CD4-positive, alpha-beta T cell treated with Interleukin-17A for 1 hour (primary cell): ENCODE data around the gene RBM39.
A peak's percentile ranks its signal among the peaks of the same experiment; 100 is the strongest.
"Not testable (repeated sequence)": the region's sequence is repeated elsewhere in the genome, so short reads cannot be mapped to it uniquely, and the experiment has no call there.

ENCODE experiments used
- DNase-seq: peaks from one replicate; pipeline ENCODE4 v3.0.0-alpha.2; 2020

Gene RBM39

DNA sequence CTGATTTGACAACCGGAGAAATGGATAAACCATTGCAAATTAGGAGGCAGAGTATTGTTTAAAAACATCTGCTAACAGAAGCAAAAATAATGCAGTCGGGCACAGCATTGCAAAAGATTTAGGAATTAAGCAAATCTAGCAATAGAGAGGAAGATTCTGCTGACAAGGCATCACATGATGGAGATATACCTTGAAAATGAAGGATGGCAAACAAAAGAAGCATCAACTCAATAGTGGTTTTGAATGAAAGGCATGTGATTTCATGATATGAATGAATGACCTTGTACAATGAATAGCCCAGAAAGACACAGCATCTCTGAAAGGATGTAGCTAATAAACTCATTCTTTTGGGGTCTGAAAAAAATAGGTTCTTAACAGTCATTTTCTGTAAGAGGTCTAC lies 8.6 kb upstream of the RBM39 start:
- no peak for DNase-seq

DNA sequence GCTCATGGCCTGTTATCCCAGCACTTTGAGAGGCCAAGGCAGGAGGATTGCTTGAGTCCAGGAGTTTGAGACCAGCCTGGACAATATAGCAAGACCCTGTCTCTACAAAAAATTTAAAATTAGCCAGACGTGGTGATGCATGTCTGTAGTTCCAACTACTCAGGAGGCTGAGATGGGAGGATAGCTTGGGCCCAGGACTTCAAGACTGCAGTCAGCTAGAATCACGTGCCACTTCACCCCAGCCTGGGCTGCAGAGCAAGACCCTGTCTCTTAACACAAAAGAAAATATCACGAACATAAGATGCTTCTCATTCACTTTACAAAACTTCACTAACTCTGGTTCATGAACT lies 2.4 kb upstream of the RBM39 start:
- DNase-seq = not testable (repeated sequence)

DNA sequence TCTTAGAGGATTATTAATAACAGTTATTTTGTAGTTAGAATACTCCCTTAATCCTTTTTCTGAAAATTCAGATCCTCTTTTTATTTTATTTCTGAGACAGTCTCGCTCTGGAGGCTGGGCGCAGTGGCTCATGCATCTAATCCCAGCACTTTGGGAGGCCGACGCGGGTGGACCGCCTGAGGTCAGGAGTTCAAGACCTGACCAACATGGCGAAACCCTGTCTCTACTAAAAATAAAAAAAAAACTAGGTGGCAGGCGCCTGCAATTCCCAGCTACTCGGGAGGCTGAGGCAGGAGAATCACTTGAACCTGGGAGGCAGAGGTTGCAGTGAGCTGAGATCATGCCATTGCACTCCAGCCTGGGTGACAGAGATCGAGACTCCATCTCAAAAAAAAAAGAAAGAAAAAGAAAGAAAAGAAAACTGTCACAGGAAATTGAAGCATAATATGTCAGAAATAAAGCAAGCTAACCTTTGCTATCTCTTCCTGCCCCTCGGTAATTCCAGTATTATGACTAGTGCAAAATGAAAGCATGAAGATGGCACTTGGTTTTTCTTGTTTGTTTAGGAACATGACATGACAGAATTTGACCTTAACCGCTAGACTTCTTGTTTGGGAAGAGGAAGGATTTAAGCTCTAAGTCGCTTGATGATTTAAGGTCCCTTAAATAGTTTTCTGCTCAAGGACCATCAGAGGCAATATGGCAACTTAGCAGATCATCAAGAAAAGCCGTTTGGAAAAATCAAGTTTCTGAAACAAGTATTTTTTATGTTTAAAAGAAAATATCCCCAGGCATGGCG lies 1.8 kb upstream of the RBM39 start:
- DNase-seq = peak; percentile 58

DNA sequence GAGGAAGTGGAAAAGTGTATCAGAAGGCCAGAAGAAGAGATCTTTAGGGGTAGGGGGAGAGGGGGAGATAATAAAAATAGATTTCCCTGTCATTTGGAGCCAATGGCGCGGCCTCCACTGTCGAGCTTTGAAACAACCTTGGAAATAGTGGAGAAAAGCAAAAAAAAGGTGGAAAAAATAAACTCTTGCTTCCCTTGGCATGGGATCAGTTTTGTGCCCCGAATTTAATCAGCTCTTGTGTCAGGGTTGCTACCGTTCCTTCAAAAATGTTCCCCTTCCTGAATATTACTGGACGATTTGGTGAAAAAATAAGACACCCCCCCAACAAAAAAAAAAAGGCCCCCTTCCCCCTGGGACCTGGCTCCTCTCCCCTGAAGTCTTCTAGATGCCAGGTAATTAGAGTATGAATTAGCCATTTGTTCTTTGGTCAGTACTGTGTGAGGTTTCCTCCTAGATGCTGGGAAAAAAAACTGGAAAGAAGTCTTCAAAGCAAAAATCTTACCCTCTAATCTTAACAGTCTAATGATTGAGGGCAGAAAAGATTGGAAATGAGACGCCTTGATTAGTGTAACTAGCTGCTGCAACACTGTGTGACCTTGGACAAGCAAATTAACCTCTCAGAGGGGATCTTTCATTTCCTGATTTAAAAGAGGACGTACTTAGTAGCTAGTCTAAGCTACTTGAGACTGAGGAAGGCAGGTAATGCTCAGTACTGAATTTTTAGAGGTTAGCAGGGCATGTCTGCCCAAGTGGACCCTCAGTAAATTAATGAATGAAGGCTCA lies 872 bp upstream of the RBM39 start:
- DNase-seq = peak; percentile 69

DNA sequence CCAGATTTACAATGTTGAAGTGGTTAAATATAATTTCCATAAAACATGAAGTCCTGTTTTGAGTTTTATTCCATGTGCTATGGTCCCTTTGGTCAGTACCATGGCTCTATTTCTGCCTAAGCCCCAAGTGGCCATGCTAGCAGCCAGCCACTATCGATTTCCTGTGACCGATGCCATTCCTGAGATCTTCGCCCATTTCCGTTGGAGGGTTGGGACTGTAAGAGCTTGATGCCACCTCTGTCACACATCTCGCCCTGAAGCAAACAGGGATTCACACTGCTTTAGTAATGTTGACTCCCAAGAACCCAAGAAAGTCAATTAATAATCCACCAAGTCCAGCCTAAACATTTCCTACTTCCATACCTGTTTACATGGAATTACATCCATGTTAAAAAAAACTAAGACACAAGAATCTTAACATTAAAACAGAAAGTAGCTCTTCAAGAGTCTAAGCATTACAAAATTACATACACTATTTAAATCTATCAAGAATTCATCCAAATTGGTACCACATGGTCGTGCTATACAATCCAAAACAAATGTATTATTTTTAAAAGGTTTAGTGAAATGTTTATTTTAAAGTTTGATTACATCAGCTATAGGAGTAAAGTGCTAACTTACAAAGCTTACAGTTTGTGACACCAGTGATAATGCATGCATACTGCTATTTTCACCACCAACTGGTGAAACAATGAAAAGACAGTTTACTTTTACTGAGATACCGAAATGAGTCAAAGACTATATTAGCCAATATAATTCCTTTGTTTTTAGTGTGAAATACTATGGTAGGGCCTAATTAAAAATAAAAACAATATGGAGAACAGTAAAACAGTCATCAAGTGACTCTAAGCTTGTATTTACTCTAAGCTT lies 2.5 kb downstream of the RBM39 start:
- peak; percentile 68 for DNase-seq

DNA sequence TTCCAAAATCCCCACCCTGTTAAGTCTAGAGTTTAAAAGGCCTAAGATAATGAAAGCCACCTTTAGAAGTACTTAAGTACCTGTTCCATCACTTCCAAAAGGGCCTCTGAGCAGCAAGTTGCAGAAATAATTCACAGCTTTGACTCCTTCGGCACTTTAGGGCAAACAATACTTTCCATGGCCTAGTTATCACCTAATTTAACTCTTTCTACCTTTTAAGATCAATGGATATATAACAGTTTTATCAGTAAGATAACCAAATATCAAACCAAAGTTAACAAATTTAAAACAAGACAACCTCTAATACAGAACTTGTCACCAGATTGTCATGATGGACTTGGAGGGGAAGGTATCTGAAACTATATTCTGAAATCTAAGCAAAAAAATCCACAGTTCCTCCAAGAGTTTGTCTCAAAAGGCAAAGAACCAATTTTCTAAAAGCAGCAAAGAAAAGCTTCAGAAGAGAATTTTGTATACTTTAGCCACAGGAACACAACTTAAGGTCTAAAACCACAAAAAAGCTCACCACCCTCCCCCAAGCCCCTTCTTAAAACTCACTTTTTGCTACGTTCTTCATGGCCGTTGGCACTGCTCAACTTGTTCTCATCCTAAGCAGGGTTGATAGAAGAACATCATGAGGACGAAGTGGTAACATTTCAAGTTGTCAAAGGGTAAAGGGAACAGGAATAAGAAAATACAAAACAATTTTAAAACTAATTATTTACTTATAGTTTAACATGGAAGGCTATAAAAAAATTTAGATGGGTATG lies 3.5 kb downstream of the RBM39 start:
- no peak for DNase-seq

DNA sequence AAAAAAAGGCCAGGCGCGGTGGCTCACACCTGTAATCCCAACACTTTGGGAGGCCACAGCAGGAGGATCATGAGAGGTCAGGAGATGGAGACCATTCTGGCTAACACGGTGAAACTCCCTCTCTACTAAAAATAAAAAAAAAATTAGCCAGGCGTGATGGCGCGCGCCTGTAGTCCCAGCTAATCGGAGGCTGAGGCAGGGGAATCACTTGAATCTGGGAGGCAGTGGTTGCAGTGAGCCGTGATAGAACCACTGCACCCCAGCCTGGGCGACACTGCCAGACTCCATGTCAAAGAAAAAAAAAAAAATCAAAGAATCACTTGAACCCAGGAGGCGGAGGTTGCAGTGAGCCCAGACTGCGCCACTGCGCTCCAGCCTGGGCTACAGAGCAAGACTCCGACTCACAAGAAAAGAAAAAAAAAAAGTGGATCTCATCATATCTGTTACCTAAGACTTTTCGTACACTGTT lies 4.2 kb downstream of the RBM39 start:
- DNase-seq = no peak

DNA sequence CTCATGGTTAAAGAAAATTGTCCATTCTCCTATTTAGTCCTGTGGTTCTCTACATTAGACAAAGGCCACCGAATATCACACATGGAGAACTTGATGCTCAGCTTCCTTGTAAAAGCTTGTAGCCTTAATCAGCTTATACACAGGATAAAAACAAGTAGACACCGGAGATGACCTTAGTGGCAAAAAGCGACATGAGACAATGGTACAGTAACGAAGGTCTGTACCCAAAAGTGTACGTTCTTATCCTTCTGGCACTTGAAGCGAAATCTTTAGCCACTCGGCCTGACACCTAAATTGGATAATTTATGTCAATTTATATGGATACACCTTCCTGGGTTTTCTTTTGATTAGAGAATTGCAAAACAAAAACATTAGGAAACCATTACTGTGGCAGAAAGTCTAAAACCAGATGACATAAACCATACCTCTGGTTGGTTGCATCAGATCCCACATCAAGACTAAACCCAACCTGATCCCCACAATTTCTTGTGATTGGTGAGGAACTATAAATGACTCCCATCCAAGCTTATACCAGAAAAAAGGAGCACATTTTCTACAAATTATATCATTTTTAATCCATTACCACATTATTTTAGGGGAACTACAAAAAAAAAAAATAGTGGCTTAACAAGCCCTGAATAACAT lies 6.1 kb downstream of the RBM39 start:
- no peak for DNase-seq

DNA sequence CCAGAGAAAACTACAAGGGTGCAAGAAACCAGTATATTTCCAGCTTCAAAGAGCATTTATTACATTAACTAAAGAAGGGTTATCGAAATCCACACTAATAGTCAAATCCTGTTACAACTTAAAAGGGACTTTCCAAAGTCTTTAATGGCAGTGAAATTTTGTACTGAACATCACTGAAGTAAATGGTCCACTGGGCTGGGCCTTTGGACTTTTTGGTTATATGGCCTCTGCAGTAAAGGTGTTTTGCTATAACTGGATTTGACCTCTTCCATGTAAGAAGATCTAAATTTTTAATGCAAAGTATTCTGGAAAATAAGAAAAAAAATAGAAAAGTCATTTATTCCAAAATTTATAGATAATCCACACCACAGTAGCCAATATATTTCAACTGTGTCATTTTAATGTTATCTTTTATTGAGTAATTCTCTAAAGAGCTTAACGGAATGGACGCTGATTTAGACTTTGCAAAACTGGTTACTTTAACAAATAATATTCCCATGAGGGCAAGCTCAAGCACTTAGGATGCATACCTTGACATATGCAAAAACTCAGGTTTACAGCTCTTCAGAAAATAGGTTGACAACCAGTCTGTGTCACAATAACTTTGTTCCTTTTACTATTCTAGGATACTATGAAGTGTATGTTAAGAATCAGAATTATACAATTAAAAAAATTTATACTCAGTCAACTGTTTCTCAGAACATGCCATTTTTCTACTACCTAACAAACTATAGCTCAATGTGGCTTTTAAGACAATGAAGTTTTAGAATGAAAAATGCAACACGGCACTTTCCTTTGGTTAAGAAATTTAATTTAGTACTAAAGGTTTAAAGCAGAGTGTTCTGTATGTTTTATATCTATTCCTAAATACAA lies 7.0 kb downstream of the RBM39 start:
- DNase-seq = no peak

DNA sequence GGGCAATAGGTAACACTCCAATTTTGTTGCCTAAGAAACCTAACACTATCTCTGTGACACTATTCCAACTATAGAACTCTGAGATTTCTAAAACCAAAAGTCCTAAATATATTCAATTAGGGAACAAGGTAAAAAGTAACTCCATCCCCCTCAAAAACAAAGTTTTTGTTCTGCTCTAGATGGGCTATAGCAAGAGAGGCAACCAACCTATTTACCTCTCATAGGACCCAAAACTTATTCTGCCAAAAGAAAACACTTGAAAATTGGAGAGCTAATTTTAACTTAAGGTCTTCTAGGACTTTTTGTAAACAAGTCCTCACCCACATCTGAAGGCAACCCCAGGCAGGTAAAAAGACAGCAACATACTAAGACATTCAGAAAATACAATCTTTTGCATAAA lies 7.7 kb downstream of the RBM39 start:
- no peak for DNase-seq

DNA sequence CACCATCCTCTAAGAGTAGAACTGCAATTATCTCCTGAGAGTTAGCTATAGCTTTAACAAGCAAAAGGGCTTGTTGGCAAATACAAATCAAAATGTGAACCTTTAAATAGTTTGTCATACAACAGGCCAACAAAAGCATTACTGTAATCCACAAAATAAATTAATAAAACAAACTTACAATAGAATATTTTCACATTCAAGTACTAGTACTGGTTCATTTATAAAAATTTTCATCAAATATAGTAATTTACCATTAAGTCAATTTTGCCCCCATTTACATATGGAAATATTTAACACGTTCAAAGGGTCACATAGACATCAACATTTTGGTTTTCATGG lies 9.4 kb downstream of the RBM39 start:
- no peak for DNase-seq

DNA sequence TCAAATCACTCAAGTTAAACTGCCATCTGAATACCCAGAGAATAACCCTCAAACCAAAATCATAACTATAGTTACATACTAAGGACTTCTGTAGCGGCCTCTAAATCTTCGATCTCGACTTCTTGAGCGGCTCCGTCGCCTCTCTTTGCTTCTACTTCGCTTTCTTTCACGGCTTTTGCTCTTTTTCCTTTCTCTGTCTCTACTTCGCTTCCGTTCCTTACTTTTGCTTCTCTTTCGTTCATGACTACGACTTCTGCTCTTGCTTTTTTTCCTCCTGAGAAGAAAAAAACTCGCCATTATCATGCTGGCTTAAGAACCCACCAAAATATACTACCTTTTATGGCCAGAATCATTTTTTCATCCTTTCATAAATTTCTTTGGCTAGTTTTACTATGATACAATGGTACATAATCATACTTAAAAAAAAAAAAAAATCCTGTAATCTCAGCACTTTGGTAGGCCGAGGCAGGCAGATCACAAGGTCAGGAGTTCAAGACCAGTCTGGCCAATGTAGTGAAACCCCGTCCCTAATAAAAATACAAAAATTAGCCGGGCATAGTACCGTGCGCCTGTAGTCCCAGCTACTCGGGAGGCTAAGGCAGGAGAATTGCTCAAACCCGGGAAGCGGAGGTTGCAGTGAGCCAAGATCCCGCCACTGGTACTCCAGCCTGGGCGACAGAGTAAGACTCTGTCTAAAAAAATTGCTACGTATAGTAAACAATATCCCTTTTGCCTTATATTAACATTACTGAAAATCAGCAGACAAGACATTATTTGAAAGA lies 10.0 kb downstream of the RBM39 start:
- DNase-seq = no peak

DNA sequence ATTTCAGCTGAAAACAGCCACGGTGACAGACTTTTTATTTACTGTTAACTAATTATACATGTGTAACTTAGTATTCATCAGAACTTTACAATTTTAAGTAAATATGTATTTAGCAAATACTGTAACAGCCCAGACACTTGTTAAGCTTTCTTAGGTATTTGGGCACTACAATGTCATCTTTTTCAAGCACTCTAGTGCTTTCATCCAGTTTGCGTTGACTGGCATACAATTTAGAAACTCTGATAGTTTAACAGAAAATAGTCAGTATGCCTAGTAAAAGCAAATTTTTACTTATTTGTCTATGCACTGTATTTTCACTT lies 10.6 kb downstream of the RBM39 start:
- DNase-seq = no peak

DNA sequence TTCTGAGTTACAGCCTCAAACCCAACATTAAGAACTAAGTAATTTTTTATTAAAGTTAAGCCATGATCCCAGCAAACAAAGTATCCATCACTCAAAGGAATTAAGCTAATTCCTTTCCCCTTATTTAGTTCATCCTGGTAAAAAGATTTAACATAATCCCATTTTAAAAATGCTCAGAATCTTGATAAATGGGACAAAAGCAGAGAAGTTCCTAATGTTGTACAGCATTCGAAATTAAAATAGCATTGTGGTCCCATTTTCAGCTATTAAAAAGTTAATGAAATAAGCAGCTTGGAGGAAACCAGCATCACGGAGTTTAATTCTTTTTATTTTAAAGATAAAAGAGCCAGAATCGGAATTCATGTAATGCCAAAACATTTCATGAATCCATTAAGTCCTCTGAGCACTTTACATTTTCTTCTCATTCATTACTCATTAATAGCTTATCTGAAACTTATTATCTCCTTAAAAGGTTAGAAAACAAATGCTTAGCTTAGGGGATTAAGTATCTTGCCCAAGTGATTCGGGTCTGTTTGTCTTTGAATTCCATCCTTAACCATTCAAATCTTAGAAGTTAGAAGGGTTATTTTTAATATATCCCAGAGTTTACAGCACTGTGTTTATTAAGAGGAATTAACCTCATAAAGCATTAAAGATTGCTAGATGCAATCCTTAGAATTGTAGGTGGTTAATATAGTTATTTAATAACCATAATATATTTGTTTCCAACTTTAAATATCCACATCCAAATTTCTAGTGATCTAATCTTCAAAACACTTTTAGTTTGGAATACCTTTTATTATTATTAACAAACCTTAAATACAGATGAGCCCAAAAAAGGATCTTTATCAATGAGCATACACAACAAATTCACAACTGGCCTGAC lies 11.2 kb downstream of the RBM39 start:
- no peak for DNase-seq

DNA sequence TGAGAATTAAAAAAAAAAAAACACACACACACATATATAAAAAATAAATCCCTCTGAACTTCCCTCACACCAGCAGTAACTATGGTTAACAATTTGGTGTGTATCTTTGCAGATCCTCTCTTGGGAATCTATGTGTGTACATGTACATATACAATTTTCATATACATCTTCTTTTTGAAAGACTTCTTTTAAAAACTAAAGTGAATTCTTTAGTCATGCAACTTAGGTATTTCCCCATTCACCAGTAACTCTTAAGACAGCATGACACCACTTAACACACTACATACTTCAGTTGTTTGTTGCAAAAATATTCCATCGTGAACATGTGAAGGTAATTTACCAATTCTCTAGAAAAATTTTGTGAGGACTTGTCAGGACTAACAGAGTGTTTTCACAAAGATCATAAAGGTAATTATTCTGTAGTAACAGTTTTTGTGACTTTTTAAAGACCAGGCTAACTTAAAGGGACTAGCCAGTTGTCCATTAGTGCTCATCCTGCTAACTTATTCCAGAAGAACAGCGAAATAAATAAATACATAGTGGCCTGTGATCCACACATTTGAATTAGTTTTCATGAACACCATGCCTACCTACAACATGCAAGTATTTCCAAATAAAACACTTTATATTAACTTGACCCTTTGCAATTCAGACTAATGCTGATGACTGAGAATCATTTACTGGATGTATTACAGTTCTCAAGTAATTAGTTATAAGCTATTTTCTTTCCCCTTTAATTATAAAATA lies 12.1 kb downstream of the RBM39 start:
- no peak for DNase-seq

DNA sequence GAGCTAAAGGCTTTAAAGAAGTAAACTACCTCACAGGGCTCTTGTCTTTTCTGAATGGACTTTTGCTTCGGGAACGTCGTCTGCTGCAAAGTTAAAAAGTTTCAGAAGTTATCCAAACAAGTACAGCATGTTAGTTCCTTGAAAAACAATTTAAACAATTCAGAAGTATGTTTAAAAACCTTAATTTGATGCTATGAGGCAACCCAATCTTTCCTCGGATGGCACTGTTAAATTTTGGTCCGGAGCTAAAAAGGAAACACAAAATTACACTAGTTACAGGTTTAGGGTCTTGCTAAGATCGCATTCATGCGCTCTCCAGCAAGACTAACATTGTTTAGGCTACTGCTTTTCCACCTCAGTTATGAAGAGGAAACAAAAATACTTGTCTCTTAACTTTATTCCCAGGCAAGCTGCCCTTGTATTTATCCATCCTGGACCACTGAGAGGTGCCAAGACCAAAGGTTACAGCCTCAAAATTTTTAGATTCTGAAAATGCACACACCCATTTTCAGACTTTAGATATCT lies 12.7 kb downstream of the RBM39 start:
- DNase-seq = no peak

DNA sequence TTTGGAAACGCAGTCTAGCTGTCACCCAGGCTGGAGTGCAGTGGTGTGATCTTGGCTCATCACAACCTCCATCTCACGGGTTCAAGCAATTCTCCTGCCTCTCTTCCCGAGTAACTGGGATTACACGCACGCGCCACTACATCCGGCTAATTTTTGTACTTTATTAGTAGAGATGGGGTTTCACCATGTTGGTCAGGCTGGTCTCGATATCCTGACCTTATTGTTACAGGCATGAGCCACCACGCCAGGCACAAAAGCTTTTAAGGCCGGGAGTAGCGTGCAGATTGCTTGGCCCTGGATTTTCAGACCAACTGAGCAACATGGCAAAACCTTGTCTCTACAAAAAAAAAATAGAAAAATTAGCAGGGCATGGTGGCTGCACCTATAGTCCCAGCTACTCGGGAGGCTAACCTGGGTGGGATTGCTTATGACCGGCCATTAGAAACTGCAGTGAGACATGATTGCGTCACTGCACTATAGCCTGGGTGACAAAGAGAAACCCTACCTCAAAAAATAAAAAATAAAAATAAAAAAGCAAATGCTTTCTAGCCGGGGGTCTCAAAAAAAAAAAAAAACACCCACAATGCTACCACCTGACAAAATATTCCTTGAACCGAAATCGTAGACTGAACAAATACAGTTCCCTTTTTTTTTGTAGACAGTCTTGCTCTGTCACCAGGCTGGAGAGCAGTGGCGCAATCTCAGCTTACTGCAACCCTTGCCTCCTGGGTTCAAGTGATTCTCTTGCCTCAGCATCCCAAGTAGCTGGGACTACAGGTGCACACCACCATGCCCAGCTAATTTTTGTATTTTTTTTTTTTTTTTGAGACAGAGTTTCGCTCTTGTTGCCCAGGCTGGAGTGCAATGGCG lies 15.0 kb downstream of the RBM39 start:
- no peak for DNase-seq
